ENCODE data around the gene HNRNPUL1. TPM values are rescaled to one million over a fixed set of nuclear protein-coding genes. Genes with fewer than 3 reads are reported as not detected.

Gene HNRNPUL1
- total RNA-seq (2022; extraction: Qiagen RNA extraction; ENCODE audit: low read depth) = 287 to 313 TPM (median 295 TPM) in 5 replicates

DNA sequence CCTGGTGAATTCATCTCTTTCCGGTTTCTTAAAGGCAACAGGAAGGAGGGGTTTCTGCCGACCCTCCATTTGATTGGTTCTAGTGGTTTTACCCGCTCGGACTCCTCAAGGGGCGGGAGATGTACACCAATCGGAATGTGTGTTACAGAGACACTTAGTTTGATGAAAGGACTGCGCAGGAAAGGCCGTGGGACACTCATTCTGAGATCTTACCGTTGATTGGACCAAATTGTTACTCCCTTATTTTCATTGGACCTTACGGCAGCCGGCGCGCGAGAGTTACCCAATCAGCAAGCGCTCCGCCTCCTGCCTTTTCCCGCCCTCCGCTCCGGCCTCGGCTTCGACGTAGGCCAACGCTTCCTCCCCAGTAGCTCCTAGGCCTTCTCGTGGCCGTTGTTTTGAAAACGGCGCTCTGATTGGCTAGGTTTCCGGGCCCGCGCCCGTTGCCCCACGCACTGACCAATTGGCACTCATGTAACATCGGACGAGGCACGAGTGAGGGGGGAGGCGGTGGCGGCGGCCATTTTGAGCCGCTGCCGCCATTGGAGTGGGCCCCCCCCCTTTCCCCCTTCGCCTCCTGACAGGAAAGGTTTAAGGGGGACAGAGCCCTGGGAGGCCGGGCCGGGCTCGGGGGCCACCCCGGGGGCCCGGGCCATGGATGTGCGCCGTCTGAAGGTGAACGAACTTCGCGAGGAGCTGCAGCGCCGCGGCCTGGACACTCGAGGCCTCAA, at the start of gene HNRNPUL1:
HNRNPUL1 (plus strand) TSS at position 523 of the 731 bp plus-strand sequence; CDS start at position 655, 132 bp downstream.

GRCh38 chr19:41218615-41219507, 45.3 kb upstream of the HNRNPUL1 start, which contains the start of gene AXL:
Gene AXL (plus strand): TSS chr19:41219223. CDS start chr19:41219393, 170 bp downstream.

DNA sequence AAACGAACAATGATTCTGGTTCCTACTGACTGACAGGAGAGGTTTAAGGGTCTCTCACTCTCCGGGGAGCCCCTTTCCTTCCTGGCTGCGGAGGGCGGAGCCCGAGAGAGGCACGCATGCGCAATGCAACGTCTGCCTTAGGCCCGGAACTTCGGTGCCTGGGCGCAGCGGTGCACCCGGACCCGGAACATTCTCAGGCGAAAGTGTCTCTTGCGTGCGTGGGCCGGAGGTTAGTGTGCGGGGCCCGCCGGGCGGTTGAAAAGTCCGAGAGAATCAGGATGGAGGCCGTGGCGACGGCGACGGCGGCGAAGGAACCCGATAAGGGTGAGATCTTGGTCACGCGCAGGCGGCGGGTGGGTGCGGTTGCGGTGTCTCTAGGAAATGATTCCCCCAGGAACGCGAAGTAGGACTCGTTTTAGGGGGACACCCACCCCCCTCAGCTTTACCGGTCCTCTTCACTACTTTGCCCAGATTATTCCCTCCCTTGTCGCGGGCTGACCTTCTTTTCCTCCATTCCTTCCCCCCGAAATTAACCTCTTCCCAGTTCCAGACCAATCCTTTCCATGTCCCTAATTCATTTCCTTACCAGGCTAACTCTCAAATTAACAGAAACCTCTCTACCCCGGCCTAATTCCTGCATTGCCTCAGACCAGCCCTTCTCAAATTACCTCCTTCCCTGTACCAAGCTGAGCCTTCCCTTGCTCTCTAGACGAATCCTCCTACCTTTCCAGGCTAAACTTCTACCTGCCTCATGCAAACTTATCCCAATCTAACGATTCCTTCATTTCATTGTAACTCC, 46.1 kb downstream of the HNRNPUL1 start, which contains the start of gene CCDC97:
CCDC97 (plus strand) TSS at position 140 of the 799 bp plus-strand sequence; CDS start at position 279, 139 bp downstream.

DNA sequence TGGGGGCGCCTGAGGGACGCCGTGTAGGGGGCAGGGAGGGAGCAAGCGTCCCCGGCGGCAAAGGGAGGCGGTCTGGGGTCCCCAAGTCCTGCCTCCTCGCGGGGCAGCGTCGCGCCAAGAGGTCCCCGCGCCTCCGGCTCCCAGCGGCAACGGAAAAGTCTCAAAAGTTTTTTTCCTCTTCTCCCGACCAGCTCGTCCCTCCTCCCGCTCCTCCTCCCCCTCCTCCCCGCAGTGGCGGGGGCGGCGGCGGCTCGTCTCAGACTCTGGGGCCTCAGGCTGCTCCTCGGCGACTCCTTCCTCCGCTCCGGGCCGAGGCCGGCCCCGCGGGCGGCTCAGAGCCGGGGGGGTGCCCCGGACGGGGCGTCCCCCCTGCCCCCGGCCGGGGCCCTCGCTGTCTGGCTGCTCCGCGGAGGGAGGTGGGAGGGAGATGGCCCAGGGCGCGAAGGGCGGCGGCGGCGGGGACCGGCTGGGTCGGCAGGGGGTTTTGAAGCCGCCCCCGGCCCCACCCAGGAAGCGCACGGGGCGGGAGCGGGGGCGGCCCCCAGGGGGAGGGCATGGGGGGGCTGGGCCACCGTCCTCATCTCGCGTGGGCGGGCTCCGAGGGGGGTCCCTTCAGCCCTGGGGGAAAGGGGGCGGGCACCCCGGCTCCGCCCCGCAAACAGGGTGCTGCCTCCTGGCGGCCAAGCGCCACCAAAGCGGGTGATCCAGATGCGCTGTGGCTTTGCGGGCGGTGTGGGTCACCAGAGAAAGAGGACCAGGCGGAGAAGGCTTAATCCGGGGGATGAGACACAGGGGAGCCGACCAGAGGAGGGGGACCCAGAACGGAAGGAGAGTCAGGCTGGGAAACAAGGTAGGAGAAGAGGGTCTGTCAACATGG, 89.5 kb downstream of the HNRNPUL1 start, which contains the start of gene TGFB1:
TGFB1 (minus strand) TSS at position 457 of the 877 bp plus-strand sequence. CDS start 878 bp downstream, outside the sequence.

Other genes starting within 250 kb of the HNRNPUL1 start
- gene CYP2A13, start 175.9 kb upstream of the HNRNPUL1 start, total RNA-seq (2022; extraction: Qiagen RNA extraction; ENCODE audit: low read depth) = not detected in 5 replicates
- gene CYP2F1, start 149.9 kb upstream of the HNRNPUL1 start, total RNA-seq (2022; extraction: Qiagen RNA extraction; ENCODE audit: low read depth) = not detected in 5 replicates
- 17.6 to 24.9 TPM (median 21.5 TPM) in 5 replicates for gene CYP2S1, start 71.2 kb upstream of the HNRNPUL1 start, total RNA-seq (2022; extraction: Qiagen RNA extraction; ENCODE audit: low read depth)
- gene AXL, start 45.1 kb upstream of the HNRNPUL1 start, total RNA-seq (2022; extraction: Qiagen RNA extraction; ENCODE audit: low read depth) = 101 to 107 TPM (median 104 TPM) in 5 replicates
- gene CCDC97, start 45.8 kb downstream of the HNRNPUL1 start, total RNA-seq (2022; extraction: Qiagen RNA extraction; ENCODE audit: low read depth) = 33.3 to 44.7 TPM (median 40.2 TPM) in 5 replicates
- gene TGFB1, start 89.5 kb downstream of the HNRNPUL1 start, total RNA-seq (2022; extraction: Qiagen RNA extraction; ENCODE audit: low read depth) = 129 to 146 TPM (median 143 TPM) in 5 replicates
- 27.0 to 35.1 TPM (median 31.0 TPM) in 5 replicates for gene B9D2, start 99.8 kb downstream of the HNRNPUL1 start, total RNA-seq (2022; extraction: Qiagen RNA extraction; ENCODE audit: low read depth)
- 3.3 to 5.1 TPM (median 4.3 TPM) in 5 replicates for gene TMEM91, start 112.2 kb downstream of the HNRNPUL1 start, total RNA-seq (2022; extraction: Qiagen RNA extraction; ENCODE audit: low read depth)
- gene EXOSC5, start 133.0 kb downstream of the HNRNPUL1 start, total RNA-seq (2022; extraction: Qiagen RNA extraction; ENCODE audit: low read depth) = 82.4 to 100 TPM (median 93.5 TPM) in 5 replicates
- gene BCKDHA, start 133.4 kb downstream of the HNRNPUL1 start, total RNA-seq (2022; extraction: Qiagen RNA extraction; ENCODE audit: low read depth) = 36.2 to 44.5 TPM (median 41.7 TPM) in 5 replicates
- gene B3GNT8, start 163.0 kb downstream of the HNRNPUL1 start, total RNA-seq (2022; extraction: Qiagen RNA extraction; ENCODE audit: low read depth) = 0.07 to 0.37 TPM (median 0.08 TPM) in 3 of 5 replicates, not detected in the others
- 102 to 116 TPM (median 111 TPM) in 5 replicates for gene DMAC2, start 175.5 kb downstream of the HNRNPUL1 start, total RNA-seq (2022; extraction: Qiagen RNA extraction; ENCODE audit: low read depth)
- not detected in 5 replicates for gene ERICH4, start 178.8 kb downstream of the HNRNPUL1 start, total RNA-seq (2022; extraction: Qiagen RNA extraction; ENCODE audit: low read depth)